GM19193 (cell line): ENCODE measurements around the gene ECM1.

Source experiments
- POLR2A ChIP-seq: IDR thresholded peaks from 4 replicates; pipeline ENCODE4 v1.6.1; 2011; ENCODE audit not compliant: insufficient read depth, insufficient read length; ENCODE audit errors: extremely low read depth

Gene ECM1

DNA sequence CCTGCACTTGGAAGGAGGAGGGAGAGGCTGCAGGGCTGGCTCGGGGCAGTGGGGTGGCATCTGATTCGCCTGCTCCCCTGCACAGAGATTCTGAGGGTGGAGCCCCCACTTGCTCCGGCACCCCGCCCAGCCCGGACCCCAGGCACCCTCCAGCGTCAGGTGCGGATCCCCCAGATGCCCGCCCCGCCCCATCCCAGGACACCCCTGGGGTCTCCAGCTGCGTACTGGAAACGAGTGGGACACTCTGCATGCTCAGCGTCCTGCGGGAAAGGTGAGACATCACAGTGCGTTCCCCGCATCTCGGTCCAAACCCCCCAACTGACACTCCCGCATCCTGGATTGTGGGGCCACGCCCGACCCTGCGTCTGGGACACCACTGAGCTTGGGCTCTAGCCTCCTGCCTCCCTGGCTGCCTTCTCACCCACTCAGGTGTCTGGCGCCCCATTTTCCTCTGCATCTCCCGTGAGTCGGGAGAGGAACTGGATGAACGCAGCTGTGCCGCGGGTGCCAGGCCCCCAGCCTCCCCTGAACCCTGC, 49.2 kb downstream of the ECM1 start:
- no peak for TF ChIP-seq POLR2A

- no peak for TF ChIP-seq POLR2A
Observed at GRCh38 chr1:150557813-150558212, 49.9 kb downstream of the ECM1 start.

GRCh38 chr1:150558303-150558704, 50.4 kb downstream of the ECM1 start:
- no peak for TF ChIP-seq POLR2A

- TF ChIP-seq POLR2A: no peak
Observed at GRCh38 chr1:150558761-150559655, 51.1 kb downstream of the ECM1 start.

GRCh38 chr1:150559656-150560010, 51.7 kb downstream of the ECM1 start:
- TF ChIP-seq POLR2A: no peak

GRCh38 chr1:150560011-150560438, 52.1 kb downstream of the ECM1 start:
- no peak for TF ChIP-seq POLR2A

GRCh38 chr1:150560576-150561253, 52.8 kb downstream of the ECM1 start:
- TF ChIP-seq POLR2A: no peak

- peak; percentile 67 for TF ChIP-seq POLR2A
Observed at GRCh38 chr1:150561254-150561973, 53.5 kb downstream of the ECM1 start.

DNA sequence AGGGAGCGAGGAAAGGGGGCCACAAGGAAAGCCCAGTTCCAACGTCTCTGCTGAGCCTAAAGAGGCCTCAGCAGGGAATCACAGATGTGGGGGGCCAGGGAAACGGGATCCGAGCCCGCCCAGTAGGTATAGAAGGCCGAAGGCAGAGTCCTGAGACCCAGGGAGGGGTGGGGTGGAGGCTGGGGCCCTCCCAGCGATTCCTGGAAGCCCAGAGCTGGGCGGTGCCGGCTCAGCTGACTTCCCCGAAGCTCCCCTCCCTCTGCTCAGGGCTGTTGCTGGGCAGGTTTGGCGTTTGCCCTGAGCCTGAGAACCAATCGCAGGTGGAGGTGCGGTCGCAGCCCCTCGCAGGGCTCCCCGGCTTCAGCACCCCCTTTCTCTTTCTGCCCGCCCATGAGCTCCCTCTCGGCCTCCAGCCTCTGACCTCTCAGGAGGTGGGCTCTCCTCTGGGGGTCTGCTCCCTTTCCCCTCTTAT, 54.1 kb downstream of the ECM1 start:
- TF ChIP-seq POLR2A: peak; percentile 69

- no peak for TF ChIP-seq POLR2A
Observed at GRCh38 chr1:150562446-150563339, 54.8 kb downstream of the ECM1 start.
